ENCODE results near the gene KCNK6.
"Not testable (repeated sequence)": the region's sequence is repeated elsewhere in the genome, so short reads cannot be mapped to it uniquely, and the experiment has no call there.

Gene KCNK6

DNA sequence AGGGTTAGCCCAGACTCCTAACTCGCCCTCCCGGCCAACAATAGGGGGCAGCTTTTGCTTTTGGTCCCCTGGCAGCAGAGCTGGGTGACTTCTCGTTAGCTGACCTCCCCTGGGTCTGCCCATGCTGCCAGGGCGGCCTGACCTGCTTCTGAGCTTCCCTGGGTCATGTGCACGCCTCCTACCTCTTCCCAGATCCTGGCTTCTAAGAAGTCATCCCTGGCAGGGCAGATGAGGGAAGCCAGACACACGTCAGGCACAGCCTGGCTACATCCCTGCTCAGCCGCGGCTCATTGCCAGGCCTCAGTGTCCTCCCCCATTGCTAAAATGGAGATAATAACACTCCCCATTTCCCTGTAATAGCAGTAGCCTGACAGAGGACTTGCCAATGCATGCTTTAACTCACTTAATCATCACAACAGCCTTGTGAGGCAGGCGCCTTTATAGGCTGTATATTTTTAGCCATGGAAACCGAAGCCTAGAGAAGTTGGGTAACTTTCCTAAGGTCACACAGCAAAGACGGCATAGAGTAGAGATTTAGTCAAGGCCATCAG lies 2.1 kb downstream of the KCNK6 start:
- no peak for DNase-seq (ENCODE audit: low read depth in 2 of 3, low spot score in 2 of 3)

DNA sequence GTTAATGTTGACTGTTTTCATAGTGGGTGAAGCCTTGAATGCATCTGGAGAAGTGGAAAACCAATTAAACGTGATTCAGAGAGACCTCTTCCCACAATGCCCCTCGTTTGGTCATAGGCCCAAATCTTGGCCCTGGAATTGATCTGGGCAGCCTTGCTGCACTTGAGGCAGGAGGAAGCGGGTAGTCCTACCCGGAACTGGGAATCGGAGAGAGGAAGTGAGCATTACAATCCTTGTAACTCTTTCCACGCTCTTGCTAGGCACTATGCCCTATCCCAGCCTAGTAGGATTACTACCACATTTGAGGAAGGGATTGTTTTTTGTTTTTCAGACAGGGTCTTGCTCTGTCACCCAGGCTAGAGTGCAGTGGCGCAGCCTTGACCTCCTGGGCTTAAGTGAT lies 3.6 kb downstream of the KCNK6 start:
- no peak for DNase-seq (ENCODE audit: low read depth in 2 of 3, low spot score in 2 of 3)

GRCh38 chr19:38324431-38324830 lies 4.8 kb downstream of the KCNK6 start:
- DNase-seq (ENCODE audit: low read depth in 2 of 3, low spot score in 2 of 3) = no peak

- DNase-seq (ENCODE audit: low read depth in 2 of 3, low spot score in 2 of 3) = no peak
Observed at GRCh38 chr19:38326591-38326990, 6.9 kb downstream of the KCNK6 start.

DNA sequence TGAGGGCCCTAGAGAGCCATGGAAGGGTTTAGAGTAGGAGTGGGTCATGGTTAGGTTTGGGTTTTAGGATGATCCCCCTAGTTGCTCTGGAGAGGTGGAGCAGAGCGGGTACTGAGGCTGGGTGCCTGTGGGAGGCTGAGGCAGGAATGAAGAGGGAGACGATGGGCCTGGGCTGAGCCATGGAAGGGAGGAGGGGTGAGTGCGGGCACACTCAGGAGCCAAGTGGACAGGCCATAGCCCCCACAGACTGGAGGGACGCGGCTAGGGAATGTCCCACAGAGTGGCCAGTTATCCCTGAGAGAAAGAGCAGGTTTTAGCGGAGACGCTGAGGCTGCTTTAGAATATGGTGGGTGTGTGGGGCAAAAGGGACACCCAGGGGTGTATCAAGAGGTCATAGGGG lies 10.0 kb downstream of the KCNK6 start:
- DNase-seq (ENCODE audit: low read depth in 2 of 3, low spot score in 2 of 3) = no peak

GRCh38 chr19:38331728-38332127 lies 12.1 kb downstream of the KCNK6 start:
- DNase-seq (ENCODE audit: low read depth in 2 of 3, low spot score in 2 of 3) = no peak

- no peak for DNase-seq (ENCODE audit: low read depth in 2 of 3, low spot score in 2 of 3)
Observed at GRCh38 chr19:38333245-38333644, 13.6 kb downstream of the KCNK6 start.

GRCh38 chr19:38335949-38336637 lies 16.4 kb downstream of the KCNK6 start:
- DNase-seq (ENCODE audit: low read depth in 2 of 3, low spot score in 2 of 3) = peak; percentile 86 to 89 (median 86)

DNA sequence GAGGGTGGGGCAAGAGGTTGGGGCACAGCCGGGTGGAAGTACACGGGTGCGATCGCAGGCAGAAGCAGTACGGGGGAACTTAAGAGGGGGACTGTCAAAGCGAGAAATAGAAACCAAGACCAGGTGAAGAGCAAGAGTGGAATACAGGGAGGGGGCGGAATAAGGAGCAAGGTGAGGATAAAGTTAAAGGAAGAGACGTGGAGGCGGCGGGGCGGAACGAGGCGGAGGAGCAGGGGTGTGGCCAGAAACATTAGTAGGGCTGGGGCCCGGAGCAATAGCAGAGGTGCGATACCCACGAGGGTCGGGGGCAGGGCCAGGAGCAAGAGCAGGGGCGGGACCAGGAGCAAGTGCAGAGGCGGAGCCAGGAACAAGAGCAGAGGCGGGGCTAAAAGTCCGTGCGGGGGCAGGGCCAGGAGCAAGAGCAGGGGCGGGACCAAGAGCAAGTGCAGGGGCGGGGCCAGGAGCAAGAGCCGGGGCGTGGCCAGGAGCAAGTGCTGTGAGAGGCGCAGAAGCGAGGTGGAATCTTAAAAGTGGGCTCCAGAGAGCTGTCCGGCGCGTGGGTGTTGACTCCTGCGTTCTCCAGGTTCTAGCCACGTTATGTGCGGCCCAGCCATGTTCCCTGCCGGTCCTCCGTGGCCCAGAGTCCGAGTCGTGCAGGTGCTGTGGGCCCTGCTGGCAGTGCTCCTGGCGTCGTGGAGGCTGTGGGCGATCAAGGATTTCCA lies 17.2 kb downstream of the KCNK6 start:
- DNase-seq (ENCODE audit: low read depth in 2 of 3, low spot score in 2 of 3) = peak; percentile 66 to 86 (median 84)

DNA sequence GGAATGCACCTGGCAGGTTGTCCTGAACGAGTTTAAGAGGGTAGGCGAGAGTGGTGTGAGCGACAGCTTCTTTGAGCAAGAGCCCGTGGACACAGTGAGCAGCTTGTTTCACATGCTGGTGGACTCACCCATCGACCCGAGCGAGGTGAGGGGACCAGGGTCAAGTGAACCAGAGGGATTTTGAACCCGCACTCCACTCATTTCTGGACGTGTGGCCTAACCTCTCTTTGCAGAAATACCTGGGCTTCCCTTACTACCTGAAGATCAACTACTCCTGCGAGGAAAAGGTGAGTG lies 17.7 kb downstream of the KCNK6 start:
- DNase-seq (ENCODE audit: low read depth in 2 of 3, low spot score in 2 of 3) = no peak

DNA sequence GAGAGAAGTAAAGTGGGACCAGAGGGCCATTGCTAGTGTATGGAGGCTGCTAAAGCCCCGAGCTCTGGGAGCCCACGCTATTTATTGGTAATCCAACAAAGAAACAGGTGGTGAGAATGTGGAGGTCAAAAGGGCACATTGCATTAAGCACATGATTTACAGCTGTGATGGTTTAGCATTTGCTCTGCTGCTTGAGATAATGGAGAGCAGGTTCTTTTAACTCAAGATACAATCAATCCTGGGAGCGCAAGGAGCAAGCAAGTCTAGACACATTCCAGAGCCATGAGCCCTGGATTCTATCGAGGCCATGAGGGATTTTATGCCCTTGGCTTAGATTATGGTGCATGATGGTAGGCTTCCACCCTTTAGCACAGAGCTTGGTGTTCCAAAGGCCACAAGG lies 19.4 kb downstream of the KCNK6 start:
- not testable (repeated sequence) for DNase-seq (ENCODE audit: low read depth in 2 of 3, low spot score in 2 of 3)

DNA sequence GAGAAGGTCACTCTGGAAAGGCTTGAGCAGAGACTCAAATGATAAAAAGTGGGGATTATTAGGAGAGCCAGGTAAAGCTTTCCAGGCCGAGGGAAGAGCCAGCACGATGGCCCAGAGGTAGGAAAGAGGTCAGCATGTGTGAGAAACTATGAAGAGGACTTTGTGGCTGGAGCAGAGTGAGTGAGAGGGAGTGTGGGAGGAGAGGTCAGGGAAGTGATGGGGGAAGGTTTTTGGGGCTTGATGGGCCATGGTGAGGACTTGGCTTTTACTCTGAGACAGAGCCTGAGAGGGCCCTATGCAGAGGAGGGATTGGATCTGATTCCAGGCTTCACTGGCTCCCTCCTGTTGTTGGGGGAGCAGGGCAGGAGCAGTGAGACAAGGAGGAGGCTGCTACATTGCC lies 21.3 kb downstream of the KCNK6 start:
- DNase-seq (ENCODE audit: low read depth in 2 of 3, low spot score in 2 of 3) = no peak

GRCh38 chr19:38346837-38347236 lies 27.2 kb downstream of the KCNK6 start:
- DNase-seq (ENCODE audit: low read depth in 2 of 3, low spot score in 2 of 3) = no peak

- DNase-seq (ENCODE audit: low read depth in 2 of 3, low spot score in 2 of 3) = no peak
Observed at GRCh38 chr19:38350883-38351282, 31.2 kb downstream of the KCNK6 start.

DNA sequence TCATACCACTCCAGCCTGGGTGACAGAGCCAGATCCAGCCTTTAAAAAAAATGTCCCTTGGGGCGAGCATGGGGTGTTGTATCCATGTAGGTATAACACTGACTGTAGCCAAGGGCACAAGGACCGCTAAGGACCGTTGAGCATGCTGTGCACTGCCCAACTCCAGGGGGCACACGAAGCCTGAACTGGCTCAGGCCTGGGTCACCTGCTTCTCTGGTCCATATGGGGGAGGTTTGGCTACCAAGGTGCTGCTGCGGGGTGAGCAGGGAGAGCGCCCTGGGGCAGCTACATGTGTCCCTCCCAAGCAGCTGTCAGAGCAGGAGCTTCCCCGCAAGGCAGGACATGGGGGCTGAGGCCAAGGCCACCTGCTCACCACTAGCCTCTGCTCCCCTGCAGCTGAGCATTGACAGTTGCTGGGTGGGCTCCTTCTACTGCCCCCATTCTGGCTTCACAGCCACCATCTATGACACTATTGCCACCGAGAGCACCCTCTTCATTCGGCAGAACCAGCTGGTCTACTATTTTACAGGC lies 32.3 kb downstream of the KCNK6 start:
- no peak for DNase-seq (ENCODE audit: low read depth in 2 of 3, low spot score in 2 of 3)

- DNase-seq (ENCODE audit: low read depth in 2 of 3, low spot score in 2 of 3) = no peak
Observed at GRCh38 chr19:38352611-38353010, 33.0 kb downstream of the KCNK6 start.

GRCh38 chr19:38355728-38356725 lies 36.4 kb downstream of the KCNK6 start:
- DNase-seq (ENCODE audit: low read depth in 2 of 3, low spot score in 2 of 3) = no peak

DNA sequence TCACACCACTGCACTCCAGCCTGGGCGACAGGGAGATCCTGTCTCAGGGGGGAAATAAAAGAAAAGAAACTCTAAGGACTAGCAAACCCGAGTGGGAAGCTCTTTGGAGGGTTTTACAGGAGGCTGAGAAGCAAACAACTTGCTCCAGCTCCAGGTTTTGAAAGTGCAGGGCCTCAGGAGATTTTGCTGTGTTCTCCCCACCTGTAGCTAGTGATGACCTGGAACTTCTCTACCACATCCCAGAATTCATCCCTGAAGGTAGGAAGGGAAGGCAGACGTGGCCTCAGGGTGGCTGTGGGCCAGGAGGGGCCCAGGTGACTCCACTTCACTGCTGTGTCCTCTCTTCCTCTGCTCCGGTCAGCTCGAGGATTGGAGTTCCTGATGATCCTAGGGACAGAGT lies 38.4 kb downstream of the KCNK6 start:
- no peak for DNase-seq (ENCODE audit: low read depth in 2 of 3, low spot score in 2 of 3)

DNA sequence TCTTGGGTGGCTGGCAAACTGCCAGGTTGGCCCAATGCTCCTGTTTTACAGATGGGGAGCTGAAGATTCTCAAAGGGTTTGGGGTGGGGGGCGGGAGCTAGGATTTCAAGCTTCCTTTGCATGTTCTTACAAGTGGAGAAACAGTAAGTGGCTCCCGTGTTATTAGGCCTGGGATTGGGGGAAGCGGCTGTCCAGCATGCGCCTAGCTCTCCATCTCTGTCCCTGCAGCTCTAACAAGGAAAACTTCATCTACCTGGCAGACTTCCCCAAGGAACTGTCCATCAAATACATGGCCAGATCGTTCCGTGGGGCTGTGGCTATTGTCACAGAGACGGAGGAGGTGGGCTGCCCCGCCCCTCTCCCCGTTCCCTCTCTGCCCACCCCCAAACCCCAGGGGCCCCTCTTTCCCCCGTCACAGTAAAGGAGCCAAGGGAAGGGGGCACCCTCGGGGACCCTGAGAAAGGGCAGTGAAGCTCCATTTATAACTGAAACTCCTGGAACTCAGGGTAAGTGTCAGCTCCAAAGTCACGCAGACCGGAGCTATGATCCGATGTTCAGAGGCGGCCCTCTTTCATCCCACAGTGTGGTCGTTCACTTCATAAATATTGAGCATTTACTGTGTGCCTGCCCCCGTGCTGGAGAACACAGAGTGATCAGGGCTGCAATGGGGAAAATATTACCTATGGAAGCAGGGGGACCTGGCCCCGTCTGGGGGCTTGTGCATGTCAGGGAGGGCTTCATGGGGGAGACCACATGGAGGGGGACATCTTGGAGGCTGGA lies 39.8 kb downstream of the KCNK6 start:
- no peak for DNase-seq (ENCODE audit: low read depth in 2 of 3, low spot score in 2 of 3)

GRCh38 chr19:38360351-38360750 lies 40.7 kb downstream of the KCNK6 start:
- no peak for DNase-seq (ENCODE audit: low read depth in 2 of 3, low spot score in 2 of 3)

Measured in activated CD8-positive, alpha-beta memory T cell treated with anti-CD3 and anti-CD28 coated beads for 48 hours (primary cell).